SK-N-SH (cell line): ENCODE measurements around the gene ZNF560.

ENCODE experiments used
- CHD2 ChIP-seq: fragments of 150-350 bp; IDR thresholded peaks from 2 replicates; pipeline ENCODE4 v1.6.1; 2018; ENCODE audit warnings: low read length; ENCODE audit not compliant: partially characterized antibody
- CTCF ChIP-seq: fragments of 200-600 bp; sonication (generic); IDR thresholded peaks from 2 replicates; pipeline ENCODE4 v1.6.1; 2017; ENCODE audit warnings: antibody characterized with exemption, mild to moderate bottlenecking, moderate library complexity
- EZH2phosphoT487 ChIP-seq: fragments of 200-600 bp; sonication (generic); IDR thresholded peaks from 2 replicates; pipeline ENCODE4 v1.6.1; 2017; ENCODE audit warnings: low read depth, mixed run types, mild to moderate bottlenecking, antibody characterized with exemption, moderate library complexity, borderline replicate concordance
- RAD21 ChIP-seq: IDR thresholded peaks from 2 replicates; pipeline ENCODE4 v1.6.1; 2012; ENCODE audit warnings: mild to moderate bottlenecking, low read length
- RCOR1 ChIP-seq: fragments of 150-350 bp; IDR thresholded peaks from 2 replicates; pipeline ENCODE4 v1.6.1; 2017; ENCODE audit warnings: antibody characterized with exemption, low read length
- SIN3A ChIP-seq: IDR thresholded peaks from 2 replicates; pipeline ENCODE4 v1.6.1; 2012; ENCODE audit warnings: low read depth, mild to moderate bottlenecking, low read length, moderate library complexity, borderline replicate concordance
- USF1 ChIP-seq: IDR thresholded peaks from 2 replicates; pipeline ENCODE4 v1.4.0; 2012; ENCODE audit warnings: low read depth, borderline replicate concordance

GRCh38 chr19:9485140-9485539 is 13.3 kb downstream of the ZNF560 start:
- TF ChIP-seq EZH2phosphoT487 (no peak), CTCF (no peak), USF1 (no peak), RCOR1 (no peak), CHD2 (no peak), SIN3A (no peak), RAD21 (no peak)
